Stomach (tissue), 9 donors: ENCODE measurements around the gene THAP5. TPM values are rescaled to one million over a fixed set of nuclear protein-coding genes. Genes with fewer than 3 reads are reported as not detected.

Experiments used
- DNase-seq, 2 donors: peaks; one replicate each; pipeline versions ENCODE4 v3.0.0 to v3.0.0-alpha.2; 2013 to 2019
- H3K27ac ChIP-seq, 5 donors: fragments of 200-600 bp in 4 of 5; sonication (generic) in 4 of 5; one replicate each; pipeline ENCODE4 v1.5.1; 2013 to 2019; ENCODE audit warnings: mild to moderate bottlenecking in 1 of 5, moderate library complexity in 1 of 5
- H3K27me3 ChIP-seq, 3 donors: fragments of 200-600 bp; sonication (generic); one replicate each; pipeline ENCODE4 v1.5.1; 2017 to 2019; ENCODE audit warnings: mixed run types in 1 of 3
- H3K36me3 ChIP-seq, 4 donors: fragments of 200-600 bp; sonication (generic); 1 replicate in 3 of 4; 2 replicates in 1 of 4; pipeline ENCODE4 v1.5.1; 2016 to 2019
- H3K4me1 ChIP-seq, 4 donors: fragments of 200-600 bp; sonication (generic); one replicate each; pipeline ENCODE4 v1.5.1; 2016 to 2019
- H3K4me3 ChIP-seq, 4 donors: fragments of 200-600 bp; sonication (generic) in 3 of 4; one replicate each; pipeline ENCODE4 v1.5.1; 2016 to 2019; ENCODE audit warnings: mild to moderate bottlenecking in 1 of 4
- H3K9me3 ChIP-seq, 4 donors: fragments of 200-600 bp; sonication (generic); one replicate each; pipeline ENCODE4 v1.5.1; 2016 to 2019
- EP300 ChIP-seq: sonication (generic); formaldehyde crosslinking; IDR thresholded peaks from one replicate; pipeline ENCODE4 v1.6.1; 2017; ENCODE audit warnings: antibody characterized with exemption
- POLR2A ChIP-seq, 4 donors: fragments of 450-650 bp; IDR thresholded peaks; one replicate each; pipeline ENCODE4 v1.6.1; 2016; ENCODE audit warnings: antibody characterized with exemption in 4 of 4, control low read depth in 2 of 4, mild to moderate bottlenecking in 1 of 4, moderate library complexity in 1 of 4
- POLR2AphosphoS5 ChIP-seq, 3 donors: sonication (generic); formaldehyde crosslinking; IDR thresholded peaks; one replicate each; pipeline ENCODE4 v1.6.1; 2016; ENCODE audit warnings: antibody characterized with exemption in 3 of 3
- WGBS, 5 donors: extraction: QIAGEN DNeasy Blood & Tissue Kit in 3 of 5; methylation state at CpG; one replicate each; pipeline versions ENCODE4 v1.1.5 to v1.1.7; 2013 to 2018; 5-methylcytosine and 5-hydroxymethylcytosine counted together
- intact Hi-C: fragments of 100-400 bp; cut with DNase I; formaldehyde crosslinking; loops from one replicate; pipeline ENCODE4 v1.15.1; 2023; ENCODE audit warnings: low total_unique reads
- polyA plus RNA-seq, 3 donors: library from polyadenylated mRNA; stranded (reverse); fragments of 200-250 nt; gene quantifications; one replicate each; pipeline ENCODE4 v1.2.3, GENCODE V29; 2013
- total RNA-seq, 5 donors: library from RNA; depleted of rRNA; stranded (reverse); fragments of >200 nt; gene quantifications; one replicate each; pipeline versions ENCODE4 v1.1.0 to v1.2.3, GENCODE V29; 2014 to 2016
- TF ChIP-seq, protein P1 (sequence below), 7 experiments: fragments of 450-650 bp in 4 of 7; fragments of 200-600 bp in 3 of 7; sonication (generic) in 3 of 7; IDR thresholded peaks; one replicate each; pipeline ENCODE4 v1.5.1; 2016 to 2019; ENCODE audit warnings: antibody characterized with exemption in 7 of 7, control low read depth in 2 of 7, mild to moderate bottlenecking in 1 of 7
- donor health status: healthy with polysubstance abuse.
- donor health status: Bipolar disorder and iron deficiency.
- donor health status: healthy.

The THAP5 gene
- total and polyA plus RNA-seq, 8 donors: 5.8 to 73.2 (median 20.1) TPM

DNA sequence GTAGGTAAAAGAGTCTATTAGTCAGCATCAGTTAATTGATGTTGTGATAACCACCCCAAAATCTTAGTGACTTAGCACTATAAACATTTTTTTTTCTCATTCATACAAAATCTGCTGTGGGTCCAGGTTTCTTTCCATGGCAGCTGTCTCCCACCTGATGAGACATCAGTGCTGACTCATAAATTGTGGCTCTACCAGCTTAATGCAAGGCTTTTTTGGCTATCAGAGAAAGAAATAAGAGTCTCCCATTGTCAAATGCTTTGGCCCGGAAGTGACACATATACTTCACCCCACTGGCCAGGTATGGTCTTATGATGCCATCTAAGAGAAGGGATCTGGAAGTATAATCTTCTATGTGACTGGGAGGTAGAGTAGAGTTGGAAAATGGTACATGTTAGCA, 14.7 kb upstream of the THAP5 start:
- intact Hi-C loops: no loop called here
- WGBS, 5 donors: 93 to 100% (median 96%) methylated on average over 1 of the region's 1 CpG
- Histone ChIP-seq H3K36me3 (peaks cover 4 to 14% (median 9%) of the 10 kb centered on the region in 4 donors), H3K4me3 (no peak overlapping the region), H3K4me1 (no peaks in the 10 kb centered on the region), H3K27ac (no peak overlapping the region), H3K27me3 (no peaks in the 10 kb centered on the region), H3K9me3 (peaks cover 0 to 7% (median 1%) of the 10 kb centered on the region in 4 donors)
- TF ChIP-seq EP300: no peak
- no peak for TF ChIP-seq POLR2AphosphoS5 (IDR thresholded peaks at IDR 0.05)
- no peak for DNase-seq

DNA sequence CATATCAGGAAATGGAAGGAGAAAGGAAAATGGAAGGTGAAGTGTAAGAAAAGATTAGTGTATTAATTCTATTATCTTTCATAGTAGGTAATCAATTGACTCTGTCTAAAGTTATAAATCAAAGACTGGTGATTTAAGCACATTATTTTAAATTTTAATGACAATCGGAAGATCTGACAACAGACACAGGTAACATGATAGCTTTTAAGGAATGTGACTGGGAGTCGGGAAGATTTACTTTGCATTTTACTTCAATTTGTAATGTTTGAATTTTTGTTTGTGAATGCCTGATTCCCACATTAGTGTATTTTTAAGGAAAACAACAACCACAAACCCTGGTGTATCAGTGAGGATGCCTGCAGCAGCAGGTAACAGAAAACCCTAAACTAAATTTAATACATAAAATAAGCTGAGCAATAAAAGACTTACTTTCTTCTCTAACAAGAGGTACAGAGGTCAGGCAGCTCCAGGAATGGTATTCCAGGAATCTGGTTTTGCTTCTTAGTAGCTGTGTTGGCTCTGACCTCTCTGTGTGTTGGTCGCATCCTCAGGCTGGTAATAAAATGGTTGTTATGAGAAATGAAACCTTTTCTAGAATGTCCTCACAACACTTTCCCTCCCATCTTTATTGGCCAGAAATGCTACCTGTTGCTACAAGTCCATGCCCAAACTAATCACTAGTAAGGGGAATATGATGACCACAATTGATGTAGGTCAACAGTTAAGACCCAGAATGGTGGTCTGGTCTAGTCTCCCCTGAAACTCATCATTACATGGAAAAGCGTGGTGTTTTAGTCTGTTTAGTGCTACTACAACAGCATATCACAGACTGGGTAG, 12.4 kb upstream of the THAP5 start:
- intact Hi-C loops: no loop called here
- Histone ChIP-seq H3K4me1 (no peaks in the 10 kb centered on the region), H3K4me3 (no peak overlapping the region), H3K9me3 (peaks cover 0 to 10% (median 1%) of the 10 kb centered on the region in 4 donors), H3K27ac (no peak overlapping the region), H3K27me3 (no peaks in the 10 kb centered on the region), H3K36me3 (peaks cover 8 to 20% (median 13%) of the 10 kb centered on the region in 4 donors)
- WGBS, 5 donors: 65 to 75% (median 67%) methylated on average over 4 of the region's 4 CpGs
- no peak for DNase-seq
- TF ChIP-seq EP300 (no peak), POLR2AphosphoS5 (IDR thresholded peaks at IDR 0.05) (no peak), POLR2A (IDR thresholded peaks at IDR 0.05) (no peak)
- TF ChIP-seq, protein P1, sequence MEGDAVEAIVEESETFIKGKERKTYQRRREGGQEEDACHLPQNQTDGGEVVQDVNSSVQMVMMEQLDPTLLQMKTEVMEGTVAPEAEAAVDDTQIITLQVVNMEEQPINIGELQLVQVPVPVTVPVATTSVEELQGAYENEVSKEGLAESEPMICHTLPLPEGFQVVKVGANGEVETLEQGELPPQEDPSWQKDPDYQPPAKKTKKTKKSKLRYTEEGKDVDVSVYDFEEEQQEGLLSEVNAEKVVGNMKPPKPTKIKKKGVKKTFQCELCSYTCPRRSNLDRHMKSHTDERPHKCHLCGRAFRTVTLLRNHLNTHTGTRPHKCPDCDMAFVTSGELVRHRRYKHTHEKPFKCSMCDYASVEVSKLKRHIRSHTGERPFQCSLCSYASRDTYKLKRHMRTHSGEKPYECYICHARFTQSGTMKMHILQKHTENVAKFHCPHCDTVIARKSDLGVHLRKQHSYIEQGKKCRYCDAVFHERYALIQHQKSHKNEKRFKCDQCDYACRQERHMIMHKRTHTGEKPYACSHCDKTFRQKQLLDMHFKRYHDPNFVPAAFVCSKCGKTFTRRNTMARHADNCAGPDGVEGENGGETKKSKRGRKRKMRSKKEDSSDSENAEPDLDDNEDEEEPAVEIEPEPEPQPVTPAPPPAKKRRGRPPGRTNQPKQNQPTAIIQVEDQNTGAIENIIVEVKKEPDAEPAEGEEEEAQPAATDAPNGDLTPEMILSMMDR (IDR thresholded peaks at IDR 0.05): no peak

DNA sequence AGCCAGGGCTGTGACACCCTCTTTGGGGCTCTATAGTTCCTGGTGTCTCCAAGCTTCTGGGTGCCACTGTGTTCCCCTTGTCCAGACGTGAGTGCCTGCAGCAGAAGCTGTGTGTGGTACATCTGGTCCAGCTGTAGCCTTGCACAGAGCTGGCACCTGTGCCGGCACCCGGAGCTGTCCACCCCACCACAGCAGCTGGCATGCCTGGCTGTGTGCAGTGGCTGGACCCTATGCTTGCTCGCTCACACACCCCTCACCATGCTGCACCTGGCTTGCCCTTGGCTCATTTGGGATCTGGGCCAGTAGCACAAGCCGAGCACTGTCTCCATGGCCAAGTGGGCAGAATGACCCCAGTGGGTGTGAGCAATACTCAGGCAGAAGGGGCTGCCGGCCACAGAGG, 10.8 kb upstream of the THAP5 start:
- intact Hi-C loops: no loop called here
- WGBS, 5 donors: 75 to 86% (median 79%) methylated on average over 2 to 6 of the region's 6 CpGs
- DNase-seq: no peak
- H3K27me3 ChIP-seq: no peaks in the 10 kb centered on the region
- peaks cover 0 to 10% (median 1%) of the 10 kb centered on the region in 4 donors for H3K9me3 ChIP-seq
- H3K27ac ChIP-seq: no peak overlapping the region
- no peaks in the 10 kb centered on the region for H3K4me1 ChIP-seq
- peaks cover 10 to 23% (median 20%) of the 10 kb centered on the region in 4 donors for H3K36me3 ChIP-seq
- H3K4me3 ChIP-seq: no peak overlapping the region
- TF ChIP-seq POLR2A (IDR thresholded peaks at IDR 0.05) (no peak), POLR2AphosphoS5 (IDR thresholded peaks at IDR 0.05) (no peak), EP300 (no peak)
- TF ChIP-seq, protein P1 (IDR thresholded peaks at IDR 0.05): no peak

DNA sequence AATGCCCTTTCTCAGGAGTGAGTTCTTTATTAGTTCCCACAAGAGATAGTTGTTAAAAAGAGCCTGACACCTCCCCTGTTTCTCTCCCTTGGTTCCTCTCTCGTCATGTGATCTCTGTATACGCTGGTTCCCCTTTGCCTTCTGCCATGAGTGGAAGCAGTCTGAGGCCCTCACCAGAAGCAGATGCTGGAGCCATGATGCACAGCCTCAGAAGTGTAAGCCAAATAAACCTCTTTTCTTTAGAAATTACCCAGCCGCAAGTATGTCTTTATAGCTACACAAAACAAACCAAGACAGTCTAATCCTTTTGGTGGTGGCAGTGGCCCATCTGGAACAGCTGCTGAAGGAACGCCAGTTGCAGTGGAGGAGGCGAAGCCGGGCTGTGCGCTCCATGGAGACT, 9.4 kb upstream of the THAP5 start:
- peaks cover 10 to 33% (median 30%) of the 10 kb centered on the region in 4 donors for H3K36me3 ChIP-seq
- no peak for DNase-seq
- TF ChIP-seq POLR2AphosphoS5 (IDR thresholded peaks at IDR 0.05) (no peak), EP300 (no peak), POLR2A (IDR thresholded peaks at IDR 0.05) (no peak)
- TF ChIP-seq, protein P1 (IDR thresholded peaks at IDR 0.05): no peak
- H3K9me3 ChIP-seq: peaks cover 0 to 10% (median 1%) of the 10 kb centered on the region in 4 donors
- intact Hi-C loops: no loop called here
- no peak overlapping the region for H3K4me3 ChIP-seq
- 93 to 98% (median 95%) methylated on average over 7 of the region's 7 CpGs for WGBS, 5 donors
- peaks cover 0 to 1% (median 0%) of the 10 kb centered on the region in 4 donors for H3K4me1 ChIP-seq
- H3K27me3 ChIP-seq: no peaks in the 10 kb centered on the region
- H3K27ac ChIP-seq: no peak overlapping the region

DNA sequence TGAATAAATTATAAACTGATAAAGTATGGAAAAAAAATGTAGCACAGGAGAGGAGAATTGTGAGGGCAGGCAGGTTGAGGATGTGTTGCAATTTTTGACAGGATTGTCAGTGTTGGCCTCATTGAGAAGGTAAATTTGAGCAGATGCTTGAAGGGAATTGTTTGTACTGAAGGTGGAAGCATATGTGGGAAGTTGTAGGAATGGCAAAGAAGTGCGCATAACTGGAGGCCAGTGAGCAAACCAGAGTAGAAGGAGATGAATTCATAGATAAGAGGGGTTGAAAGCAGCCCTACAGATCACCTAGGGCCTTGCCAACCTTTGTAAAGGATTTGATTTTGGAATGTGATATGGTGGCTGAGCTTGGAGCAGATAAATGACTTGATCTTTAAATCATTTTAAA, 6.6 kb upstream of the THAP5 start:
- intact Hi-C loops: no loop called here
- Histone ChIP-seq H3K4me3 (no peak overlapping the region), H3K27ac (no peak overlapping the region), H3K9me3 (peaks cover 0 to 10% (median 1%) of the 10 kb centered on the region in 4 donors), H3K36me3 (peaks cover 10 to 48% (median 42%) of the 10 kb centered on the region in 4 donors), H3K27me3 (no peaks in the 10 kb centered on the region), H3K4me1 (peaks cover 6 to 27% (median 18%) of the 10 kb centered on the region in 4 donors)
- 96 to 100% (median 100%) methylated on average over 1 of the region's 1 CpG for WGBS, 5 donors
- TF ChIP-seq POLR2A (IDR thresholded peaks at IDR 0.05) (no peak), EP300 (no peak)
- TF ChIP-seq, protein P1 (IDR thresholded peaks at IDR 0.05): no peak
- no peak for DNase-seq
